Measurements from ENCODE around the gene CYB5B.

Gene CYB5B

GRCh38 chr16:69511651-69512050, 87.2 kb downstream of the CYB5B start:
- peaks cover 33% of the 10 kb centered on the region for H3K4me1 ChIP-seq (ENCODE audit: low read length)
- H3K27me3 ChIP-seq (ENCODE audit: low read depth, low read length): no peaks in the 10 kb centered on the region
- no peak overlapping the region for H3K4me3 ChIP-seq (ENCODE audit: low read length)
- no peaks in the 10 kb centered on the region for H4K20me1 ChIP-seq (ENCODE audit: insufficient read depth, low read length)
- no peaks in the 10 kb centered on the region for H3K79me2 ChIP-seq (ENCODE audit: low read length)
- H3K9ac ChIP-seq (ENCODE audit: low read length): no peak overlapping the region
- no peak overlapping the region for H3K4me2 ChIP-seq (ENCODE audit: low read length)
- TF ChIP-seq, protein P1, sequence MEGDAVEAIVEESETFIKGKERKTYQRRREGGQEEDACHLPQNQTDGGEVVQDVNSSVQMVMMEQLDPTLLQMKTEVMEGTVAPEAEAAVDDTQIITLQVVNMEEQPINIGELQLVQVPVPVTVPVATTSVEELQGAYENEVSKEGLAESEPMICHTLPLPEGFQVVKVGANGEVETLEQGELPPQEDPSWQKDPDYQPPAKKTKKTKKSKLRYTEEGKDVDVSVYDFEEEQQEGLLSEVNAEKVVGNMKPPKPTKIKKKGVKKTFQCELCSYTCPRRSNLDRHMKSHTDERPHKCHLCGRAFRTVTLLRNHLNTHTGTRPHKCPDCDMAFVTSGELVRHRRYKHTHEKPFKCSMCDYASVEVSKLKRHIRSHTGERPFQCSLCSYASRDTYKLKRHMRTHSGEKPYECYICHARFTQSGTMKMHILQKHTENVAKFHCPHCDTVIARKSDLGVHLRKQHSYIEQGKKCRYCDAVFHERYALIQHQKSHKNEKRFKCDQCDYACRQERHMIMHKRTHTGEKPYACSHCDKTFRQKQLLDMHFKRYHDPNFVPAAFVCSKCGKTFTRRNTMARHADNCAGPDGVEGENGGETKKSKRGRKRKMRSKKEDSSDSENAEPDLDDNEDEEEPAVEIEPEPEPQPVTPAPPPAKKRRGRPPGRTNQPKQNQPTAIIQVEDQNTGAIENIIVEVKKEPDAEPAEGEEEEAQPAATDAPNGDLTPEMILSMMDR (IDR thresholded peaks at IDR 0.05; ENCODE audit: low read depth, low read length): no peak
- TF ChIP-seq EZH2phosphoT487 (IDR thresholded peaks at IDR 0.05; ENCODE audit: low read depth): no peak
- H2AFZ ChIP-seq (ENCODE audit: low read depth, low read length): no peak overlapping the region
- no peak overlapping the region for H3K27ac ChIP-seq (ENCODE audit: low read length)
- no peaks in the 10 kb centered on the region for H3K36me3 ChIP-seq (replicated peaks; ENCODE audit: low read depth, low read length)
- H3K9me3 ChIP-seq (ENCODE audit: insufficient read depth, low read length): no peaks in the 10 kb centered on the region

DNA sequence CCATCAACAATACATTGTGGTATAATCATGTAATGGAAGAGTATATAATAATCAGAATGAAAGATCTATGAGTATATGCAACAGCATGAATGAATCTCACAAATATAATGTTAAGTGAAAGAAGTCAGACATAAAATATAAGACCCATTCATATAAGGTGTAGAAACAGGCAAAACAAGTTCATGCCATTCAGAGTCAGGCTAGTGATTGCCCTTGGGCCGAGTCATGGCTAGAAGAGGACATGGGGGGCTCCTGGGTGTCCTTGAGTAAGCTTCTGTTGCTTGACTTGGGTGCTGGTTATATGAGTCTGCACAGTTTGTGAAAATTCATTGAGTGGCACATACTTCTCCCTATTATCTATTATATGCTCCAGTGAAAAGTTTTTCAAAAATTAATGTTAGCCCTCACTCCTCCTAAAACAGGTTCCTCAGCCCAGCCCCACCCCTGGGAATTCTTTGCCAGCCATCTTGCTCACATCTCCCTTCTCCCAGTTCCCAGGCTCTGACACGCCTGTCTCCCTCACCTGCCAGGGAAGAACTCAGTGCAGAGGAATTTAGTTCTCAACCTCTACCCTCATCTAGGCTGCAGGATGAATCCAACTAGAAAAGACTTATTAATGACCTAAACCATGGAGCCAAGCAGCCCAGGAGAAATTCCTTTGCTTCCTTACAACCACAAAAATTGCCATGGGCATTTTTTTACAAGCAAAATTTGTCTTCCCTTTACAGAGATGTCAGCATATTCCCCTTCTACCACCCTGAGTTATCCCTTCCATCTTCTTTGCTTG, 89.0 kb downstream of the CYB5B start:
- H3K9ac ChIP-seq (ENCODE audit: low read length): peak overlapping the region; percentile 63; the same call in 1 of the 2 replicates
- H3K27me3 ChIP-seq (ENCODE audit: low read depth, low read length): no peaks in the 10 kb centered on the region
- peak overlapping the region; percentile 63 for H3K4me2 ChIP-seq (ENCODE audit: low read length)
- TF ChIP-seq, protein P1 (IDR thresholded peaks at IDR 0.05; ENCODE audit: low read depth, low read length): no peak
- no peak for TF ChIP-seq EZH2phosphoT487 (IDR thresholded peaks at IDR 0.05; ENCODE audit: low read depth)
- peaks cover 25% of the 10 kb centered on the region for H3K4me1 ChIP-seq (ENCODE audit: low read length)
- no peaks in the 10 kb centered on the region for H3K9me3 ChIP-seq (ENCODE audit: insufficient read depth, low read length)
- no peaks in the 10 kb centered on the region for H3K79me2 ChIP-seq (ENCODE audit: low read length)
- H2AFZ ChIP-seq (ENCODE audit: low read depth, low read length): peak overlapping the region; percentile 84
- no peaks in the 10 kb centered on the region for H3K36me3 ChIP-seq (replicated peaks; ENCODE audit: low read depth, low read length)
- H3K4me3 ChIP-seq (ENCODE audit: low read length): peak overlapping the region; percentile 44; the same call in 1 of the 2 replicates
- no peaks in the 10 kb centered on the region for H4K20me1 ChIP-seq (ENCODE audit: insufficient read depth, low read length)
- H3K27ac ChIP-seq (ENCODE audit: low read length): peak overlapping the region; percentile 82

DNA sequence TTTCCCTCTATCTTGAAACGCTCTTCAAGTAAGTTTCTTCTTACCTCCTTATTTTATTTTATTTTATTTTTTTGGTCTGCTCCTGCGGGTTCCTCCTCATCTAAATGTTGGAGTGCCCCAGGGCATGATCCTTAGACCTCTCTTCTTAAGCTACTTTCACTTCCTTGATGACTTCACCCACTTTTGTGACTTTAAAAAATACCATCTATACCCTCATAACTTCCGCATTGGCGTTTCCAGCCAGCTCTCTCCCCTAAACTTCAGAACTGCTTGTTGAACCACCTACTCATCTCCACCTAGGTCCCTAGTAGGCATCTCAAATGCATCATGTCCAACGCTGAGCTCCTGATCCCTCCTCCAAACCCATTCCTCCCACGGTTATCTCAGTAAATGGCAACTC, 89.9 kb downstream of the CYB5B start:
- no peak for TF ChIP-seq EZH2phosphoT487 (IDR thresholded peaks at IDR 0.05; ENCODE audit: low read depth)
- TF ChIP-seq, protein P1 (IDR thresholded peaks at IDR 0.05; ENCODE audit: low read depth, low read length): no peak
- H3K4me3 ChIP-seq (ENCODE audit: low read length): peak overlapping the region; percentile 44; the same call in 1 of the 2 replicates
- peak overlapping the region; percentile 82 for H3K27ac ChIP-seq (ENCODE audit: low read length)
- H4K20me1 ChIP-seq (ENCODE audit: insufficient read depth, low read length): no peaks in the 10 kb centered on the region
- H3K4me1 ChIP-seq (ENCODE audit: low read length): peaks cover 23% of the 10 kb centered on the region
- peak overlapping the region; percentile 84 for H2AFZ ChIP-seq (ENCODE audit: low read depth, low read length)
- no peaks in the 10 kb centered on the region for H3K79me2 ChIP-seq (ENCODE audit: low read length)
- H3K4me2 ChIP-seq (ENCODE audit: low read length): peak overlapping the region; percentile 63
- H3K36me3 ChIP-seq (replicated peaks; ENCODE audit: low read depth, low read length): no peaks in the 10 kb centered on the region
- H3K27me3 ChIP-seq (ENCODE audit: low read depth, low read length): no peaks in the 10 kb centered on the region
- H3K9ac ChIP-seq (ENCODE audit: low read length): peak overlapping the region; percentile 63; the same call in 1 of the 2 replicates
- H3K9me3 ChIP-seq (ENCODE audit: insufficient read depth, low read length): no peaks in the 10 kb centered on the region
